ENCODE results near the gene SULT1A2.

- no peak for TF ChIP-seq POLR2A (IDR thresholded peaks at IDR 0.05)
- TF ChIP-seq POLR2AphosphoS5 (IDR thresholded peaks at IDR 0.05; ENCODE audit: insufficient read depth in 1 of 2, low read depth in 1 of 2) = no peak
- no peak for TF ChIP-seq CTCF (IDR thresholded peaks at IDR 0.05)
These were observed 41.3 kb downstream of the SULT1A2 start for GRCh38 chr16:28555561-28555960.

All from vagina (tissue), 2 donors.